ENCODE data around the gene PDS5B.
A peak's percentile ranks its signal among the peaks of the same experiment; 100 is the strongest.

DNA sequence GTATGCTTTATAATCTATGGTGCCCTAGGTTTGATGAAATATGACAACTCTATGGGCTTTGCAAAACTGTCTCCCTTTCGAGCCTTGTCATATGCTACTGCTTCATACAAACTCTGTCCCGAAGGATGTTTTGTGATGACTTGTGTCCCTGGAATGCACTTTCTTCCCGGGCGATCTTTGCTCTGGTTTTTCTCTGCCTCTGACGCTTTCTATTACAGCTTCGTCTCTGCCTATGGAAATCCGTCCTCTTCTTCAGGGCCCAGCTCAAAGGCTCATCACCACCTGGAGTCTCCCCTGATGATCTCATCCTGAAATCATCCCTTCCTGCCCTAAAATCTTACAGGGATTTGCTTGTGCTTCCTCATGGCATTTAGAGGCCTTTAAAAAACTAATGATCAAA lies 238.4 kb downstream of the PDS5B start:
- TF ChIP-seq CTCF (IDR thresholded peaks at IDR 0.05) (no peak), POLR2AphosphoS5 (IDR thresholded peaks at IDR 0.05) (peak in 1 of 3 donors; percentile 56), POLR2A (IDR thresholded peaks at IDR 0.05) (no peak)
